CD8-positive, alpha-beta memory T cell (primary cell): ENCODE data around the gene DNM2. TPM values are rescaled to one million over a fixed set of nuclear protein-coding genes. Genes with fewer than 3 reads are reported as not detected.

ENCODE experiments used
- CTCF ChIA-PET: fragments of 350-600 bp; sonication (Branson Sonifier 250); formaldehyde crosslinking; loops from one replicate; lab custom pipeline; 2021; ENCODE audit warnings: antibody characterized with exemption; lab: Charles Lee
- POLR2A ChIA-PET: fragments of 350-600 bp; sonication (Branson Sonifier 250); formaldehyde crosslinking; loops from one replicate; lab custom pipeline; 2021; ENCODE audit warnings: antibody characterized with exemption; lab: Charles Lee
- DNase-seq, 5 donors: peaks; one replicate each; pipeline versions ENCODE4 v3.0.0 to v3.0.0-alpha.2; 2020 to 2022; ENCODE audit warnings: mixed read lengths in 1 of 5
- H3K27ac ChIP-seq: one replicate; pipeline ENCODE4 v1.7.0; 2013; ENCODE audit warnings: low read depth, mild to moderate bottlenecking, low read length, moderate library complexity
- H3K27me3 ChIP-seq: 2 replicates; pipeline ENCODE4 v1.7.0; 2013; ENCODE audit warnings: low read length, mild to moderate bottlenecking; ENCODE audit not compliant: insufficient read depth, poor library complexity, severe bottlenecking
- H3K36me3 ChIP-seq: 2 replicates; pipeline ENCODE4 v1.7.0; 2013; ENCODE audit warnings: mild to moderate bottlenecking, low read length, moderate library complexity; ENCODE audit not compliant: insufficient read depth
- H3K4me1 ChIP-seq: 2 replicates; pipeline ENCODE4 v1.7.0; 2013; ENCODE audit warnings: mild to moderate bottlenecking, low read length, moderate library complexity; ENCODE audit not compliant: insufficient read depth
- H3K4me3 ChIP-seq: 2 replicates; pipeline ENCODE4 v1.7.0; 2013; ENCODE audit warnings: mild to moderate bottlenecking, low read length
- H3K9me3 ChIP-seq: 2 replicates; pipeline ENCODE4 v1.7.0; 2013; ENCODE audit warnings: mild to moderate bottlenecking, low read length
- H3K27ac Mint-ChIP-seq, 8 donors: one replicate each; pipeline ENCODE4 v1.8.0; 2020 to 2021; ENCODE audit warnings: mixed read lengths in 8 of 8, mild to moderate bottlenecking in 6 of 8, inconsistent platforms in 3 of 8, moderate library complexity in 3 of 8
- H3K27me3 Mint-ChIP-seq, 2 donors: one replicate each; pipeline ENCODE4 v1.8.0; 2020 to 2021; ENCODE audit warnings: mixed read lengths in 2 of 2, mild to moderate bottlenecking in 1 of 2, moderate library complexity in 1 of 2
- H3K36me3 Mint-ChIP-seq, 3 donors: one replicate each; pipeline ENCODE4 v1.8.0; 2020 to 2021; ENCODE audit warnings: mixed read lengths in 3 of 3, inconsistent platforms in 1 of 3, mild to moderate bottlenecking in 1 of 3
- H3K4me1 Mint-ChIP-seq, 3 donors: one replicate each; pipeline ENCODE4 v1.8.0; 2020 to 2021; ENCODE audit warnings: mixed read lengths in 3 of 3, inconsistent platforms in 1 of 3, mild to moderate bottlenecking in 1 of 3
- H3K4me3 Mint-ChIP-seq, 7 donors: one replicate each; pipeline ENCODE4 v1.8.0; 2020 to 2021; ENCODE audit warnings: mixed read lengths in 7 of 7, mild to moderate bottlenecking in 6 of 7, moderate library complexity in 4 of 7, inconsistent platforms in 2 of 7
- H3K9me3 Mint-ChIP-seq, 5 donors: one replicate each; pipeline ENCODE4 v1.8.0; 2020 to 2022; ENCODE audit warnings: mixed read lengths in 5 of 5, mild to moderate bottlenecking in 3 of 5, moderate library complexity in 2 of 5, inconsistent platforms in 1 of 5
- polyA plus RNA-seq: library from polyadenylated mRNA; unstranded; fragments of 300-500 nt; fragmentation: Illumina TruSeq; gene quantifications from one replicate; pipeline ENCODE4 v1.2.3, GENCODE V29; 2021
- total RNA-seq, 2 experiments: library from RNA; stranded (reverse); gene quantifications; one replicate each; pipeline ENCODE4 v1.2.3, GENCODE V29; 2021

DNM2 gene
- total and polyA plus RNA-seq, 3 experiments from 2014 or later, result 105 to 165 (median 154) TPM

- Histone ChIP-seq H3K27me3 (no peaks in the 10 kb centered on the region), H3K36me3 (peaks cover 70% of the 10 kb centered on the region), H3K4me3 (no peak overlapping the region), H3K4me1 (no peaks in the 10 kb centered on the region), H3K27ac (no peak overlapping the region), H3K9me3 (no peaks in the 10 kb centered on the region)
- no peaks in the 10 kb centered on the region for H3K4me1 Mint-ChIP-seq
- no peak overlapping the region for H3K4me3 Mint-ChIP-seq
- ChIA-PET POLR2A (no interaction called here), CTCF (no interaction called here)
- no peaks in the 10 kb centered on the region for H3K9me3 Mint-ChIP-seq
- DNase-seq, result no peak
- peaks cover 0 to 95% (median 16%) of the 10 kb centered on the region in 3 donors for H3K36me3 Mint-ChIP-seq
- no peak overlapping the region for H3K27ac Mint-ChIP-seq
- H3K27me3 Mint-ChIP-seq, result no peaks in the 10 kb centered on the region
Measured at GRCh38 chr19:10686193-10686592, 31.7 kb upstream of the DNM2 start.

GRCh38 chr19:10686661-10687517 lies 31.0 kb upstream of the DNM2 start:
- Histone ChIP-seq H3K27ac (no peak overlapping the region), H3K36me3 (peaks cover 65% of the 10 kb centered on the region), H3K27me3 (no peaks in the 10 kb centered on the region), H3K4me3 (no peak overlapping the region), H3K4me1 (no peaks in the 10 kb centered on the region), H3K9me3 (no peaks in the 10 kb centered on the region)
- Mint-ChIP-seq H3K27me3 (no peaks in the 10 kb centered on the region), H3K4me3 (peak overlapping the region in 1 of 7 donors; percentile 65), H3K27ac (peak overlapping the region in 1 of 8 donors; percentile 47), H3K36me3 (peaks cover 0 to 95% (median 13%) of the 10 kb centered on the region in 3 donors), H3K9me3 (no peaks in the 10 kb centered on the region), H3K4me1 (no peaks in the 10 kb centered on the region)
- ChIA-PET POLR2A (no interaction called here), CTCF (no interaction called here)
- no peak for DNase-seq

DNA sequence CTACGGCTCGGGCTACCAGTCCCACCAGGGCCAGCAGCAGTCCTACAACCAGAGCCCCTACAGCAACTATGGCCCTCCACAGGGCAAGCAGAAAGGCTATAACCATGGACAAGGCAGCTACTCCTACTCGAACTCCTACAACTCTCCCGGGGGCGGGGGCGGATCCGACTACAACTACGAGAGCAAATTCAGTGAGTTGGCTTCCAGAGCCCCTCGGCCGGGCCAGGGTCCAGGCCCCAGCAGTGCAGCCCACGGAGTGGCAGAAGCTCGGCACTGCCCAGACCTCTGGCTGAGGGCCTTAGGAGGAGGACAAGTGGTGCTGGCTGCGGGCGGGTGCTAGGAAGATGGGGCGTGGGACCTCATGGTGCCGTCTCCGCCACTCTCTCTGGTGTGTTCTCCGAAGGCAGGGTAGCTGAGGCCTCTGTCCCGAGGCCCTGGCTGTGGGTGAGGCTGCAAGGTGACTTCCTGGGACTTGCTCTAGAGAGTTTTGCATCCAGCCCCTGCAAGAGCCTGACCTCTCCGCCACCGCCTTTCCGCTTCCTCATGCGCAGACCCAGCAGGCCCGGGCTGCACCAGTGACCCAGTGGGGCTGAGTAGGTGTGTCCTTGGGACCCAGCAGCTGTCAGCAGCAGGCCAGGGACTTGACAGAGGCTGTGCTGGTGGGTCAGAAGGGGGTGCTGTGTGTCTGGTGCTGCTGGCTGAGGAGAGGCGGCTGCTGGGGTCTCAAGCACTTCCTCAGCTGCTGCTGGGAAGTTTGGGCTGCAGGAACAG lies 30.2 kb upstream of the DNM2 start:
- Histone ChIP-seq H3K9me3 (no peaks in the 10 kb centered on the region), H3K4me1 (no peaks in the 10 kb centered on the region), H3K27me3 (no peaks in the 10 kb centered on the region), H3K4me3 (no peak overlapping the region), H3K27ac (no peak overlapping the region), H3K36me3 (peaks cover 57% of the 10 kb centered on the region)
- Mint-ChIP-seq H3K9me3 (no peaks in the 10 kb centered on the region), H3K36me3 (peaks cover 0 to 90% (median 13%) of the 10 kb centered on the region in 3 donors), H3K4me1 (peaks cover 0 to 2% (median 0%) of the 10 kb centered on the region in 3 donors), H3K27me3 (no peaks in the 10 kb centered on the region), H3K4me3 (peak overlapping the region in 2 of 7 donors; percentile 27 to 40), H3K27ac (peak overlapping the region in 1 of 8 donors; percentile 63)
- POLR2A ChIA-PET, result no interaction called here
- no peak for DNase-seq
- CTCF ChIA-PET, result interaction anchor here (1.5 kb wide), 1 partner anchor 43 kb away, joined by 3 read pairs; no protein-coding TSS in a partner anchor

- H3K4me3 Mint-ChIP-seq, result peak overlapping the region in 1 of 7 donors; percentile 63
- POLR2A ChIA-PET, result interaction anchor here (0.6 kb wide), 1 partner anchor 43 kb away, joined by 8 read pairs; no protein-coding TSS in a partner anchor
- peaks cover 48% of the 10 kb centered on the region for H3K36me3 ChIP-seq
- H3K4me3 ChIP-seq, result no peak overlapping the region
- no peak overlapping the region for H3K27ac ChIP-seq
- H3K9me3 Mint-ChIP-seq, result no peaks in the 10 kb centered on the region
- CTCF ChIA-PET, result interaction anchor here (1.5 to 1.9 kb wide), 2 partner anchors 11 to 44 kb away, joined by 3 to 8 read pairs; no protein-coding TSS in a partner anchor
- peaks cover 0 to 3% (median 0%) of the 10 kb centered on the region in 3 donors for H3K4me1 Mint-ChIP-seq
- H3K9me3 ChIP-seq, result no peaks in the 10 kb centered on the region
- H3K27me3 ChIP-seq, result no peaks in the 10 kb centered on the region
- no peaks in the 10 kb centered on the region for H3K27me3 Mint-ChIP-seq
- peaks cover 0 to 80% (median 13%) of the 10 kb centered on the region in 3 donors for H3K36me3 Mint-ChIP-seq
- H3K27ac Mint-ChIP-seq, result peak overlapping the region in 1 of 8 donors; percentile 63
- no peak for DNase-seq
- H3K4me1 ChIP-seq, result no peaks in the 10 kb centered on the region
Measured at GRCh38 chr19:10688545-10689280, 29.2 kb upstream of the DNM2 start.

DNA sequence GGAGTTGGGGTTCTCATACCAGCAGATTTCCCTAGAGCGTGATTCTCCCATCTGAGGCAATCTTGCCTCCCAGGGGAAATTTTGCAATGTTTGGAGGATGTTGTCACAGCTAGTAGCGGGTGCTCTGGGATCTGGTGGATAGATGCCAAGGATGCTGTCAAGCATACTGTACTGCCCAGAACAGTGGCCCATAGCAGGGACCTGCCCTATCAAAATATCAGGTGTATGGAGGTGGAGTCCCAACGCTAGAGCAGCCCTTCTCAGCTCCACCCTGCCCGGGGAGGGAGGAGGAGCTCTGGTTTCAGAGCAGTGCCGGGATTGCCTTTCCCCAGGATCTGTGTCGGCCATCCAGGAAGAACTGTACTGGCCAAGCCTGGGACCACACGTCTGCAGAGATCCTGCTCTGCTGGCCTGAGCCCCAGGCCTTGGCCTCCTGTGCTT lies 27.5 kb upstream of the DNM2 start:
- Mint-ChIP-seq H3K27me3 (no peaks in the 10 kb centered on the region), H3K27ac (peak overlapping the region in 1 of 8 donors; percentile 23), H3K36me3 (peaks cover 0 to 64% (median 6%) of the 10 kb centered on the region in 3 donors), H3K4me3 (no peak overlapping the region), H3K4me1 (peaks cover 5 to 8% (median 6%) of the 10 kb centered on the region in 3 donors), H3K9me3 (no peaks in the 10 kb centered on the region)
- CTCF ChIA-PET, result interaction anchor here (1.9 kb wide), 1 partner anchor 9 kb away, joined by 8 read pairs; no protein-coding TSS in a partner anchor
- Histone ChIP-seq H3K4me3 (no peak overlapping the region), H3K27ac (no peak overlapping the region), H3K4me1 (peaks cover 3% of the 10 kb centered on the region), H3K27me3 (no peaks in the 10 kb centered on the region), H3K9me3 (no peaks in the 10 kb centered on the region), H3K36me3 (peaks cover 32% of the 10 kb centered on the region)
- POLR2A ChIA-PET, result no interaction called here
- DNase-seq, result no peak

- Histone ChIP-seq H3K4me3 (no peak overlapping the region), H3K36me3 (peaks cover 26% of the 10 kb centered on the region), H3K9me3 (no peaks in the 10 kb centered on the region), H3K27ac (no peak overlapping the region), H3K4me1 (peaks cover 6% of the 10 kb centered on the region), H3K27me3 (no peaks in the 10 kb centered on the region)
- Mint-ChIP-seq H3K9me3 (no peaks in the 10 kb centered on the region), H3K4me1 (peaks cover 15 to 18% (median 15%) of the 10 kb centered on the region in 3 donors), H3K36me3 (peaks cover 0 to 57% (median 6%) of the 10 kb centered on the region in 3 donors), H3K27me3 (peaks cover 0 to 3% of the 10 kb centered on the region in 2 donors), H3K4me3 (no peak overlapping the region), H3K27ac (peak overlapping the region in 3 of 8 donors; percentile 21 to 86 (median 29))
- no peak for DNase-seq
- POLR2A ChIA-PET, result no interaction called here
- CTCF ChIA-PET, result interaction anchor here (0.8 to 1.3 kb wide), 2 partner anchors 10 to 130 kb away, joined by 3 read pairs; partner anchors contain the start of gene QTRT1
Measured at GRCh38 chr19:10691178-10691881, 26.5 kb upstream of the DNM2 start.

DNA sequence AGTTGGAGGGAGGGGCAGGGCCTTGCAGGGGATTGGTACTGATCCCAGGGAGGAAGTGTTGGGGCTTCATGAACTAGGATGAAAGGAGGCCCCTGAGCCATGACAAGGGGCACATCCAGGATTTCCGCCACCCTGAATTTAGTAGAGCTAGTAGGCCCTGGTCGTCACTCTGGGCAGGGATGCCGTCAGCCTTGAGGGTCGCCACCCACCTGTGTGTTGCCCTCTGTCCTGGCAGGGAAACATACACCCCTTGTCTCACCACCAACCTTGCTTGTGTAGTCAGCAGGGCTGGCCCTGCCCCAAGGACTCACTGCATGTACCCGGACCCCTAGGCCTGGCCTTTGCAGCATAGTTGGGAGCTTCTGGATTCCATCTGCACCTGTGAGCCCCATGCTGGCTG lies 26.0 kb upstream of the DNM2 start:
- peak overlapping the region in 1 of 7 donors; percentile 6 for H3K4me3 Mint-ChIP-seq
- no peaks in the 10 kb centered on the region for H3K27me3 ChIP-seq
- peaks cover 15 to 22% (median 16%) of the 10 kb centered on the region in 3 donors for H3K4me1 Mint-ChIP-seq
- no peak overlapping the region for H3K4me3 ChIP-seq
- peaks cover 20% of the 10 kb centered on the region for H3K36me3 ChIP-seq
- ChIA-PET CTCF (interaction anchor here (0.7 to 1.3 kb wide), 3 partner anchors 9 to 131 kb away, joined by 3 read pairs; partner anchors contain the start of gene QTRT1), POLR2A (no interaction called here)
- H3K27ac Mint-ChIP-seq, result peak overlapping the region in 3 of 8 donors; percentile 21 to 86 (median 26)
- peaks cover 6% of the 10 kb centered on the region for H3K4me1 ChIP-seq
- H3K9me3 Mint-ChIP-seq, result no peaks in the 10 kb centered on the region
- DNase-seq, result no peak
- H3K27me3 Mint-ChIP-seq, result peaks cover 3% of the 10 kb centered on the region in 2 donors
- peaks cover 0 to 52% (median 6%) of the 10 kb centered on the region in 3 donors for H3K36me3 Mint-ChIP-seq
- no peaks in the 10 kb centered on the region for H3K9me3 ChIP-seq
- no peak overlapping the region for H3K27ac ChIP-seq
